Stimulated activated CD4-positive, alpha-beta T cell treated with anti-CD3 and anti-CD28 coated beads, TNF-alpha, amount 100 ng/mL, for 24 hours (primary cell): ENCODE results near the gene C1orf122.

Experiments
- DNase-seq, 3 experiments: peaks; one replicate each; pipeline ENCODE4 v3.0.0-alpha.2; 2020; ENCODE audit warnings: low read depth in 3 of 3

C1orf122 gene

GRCh38 chr1:37845049-37845646 lies 37.6 kb downstream of the C1orf122 start:
- DNase-seq, result no peak

- DNase-seq, result no peak
Observed at GRCh38 chr1:37845786-37846185, 38.2 kb downstream of the C1orf122 start.

- no peak for DNase-seq
Observed at GRCh38 chr1:37846647-37847339, 39.2 kb downstream of the C1orf122 start.

- DNase-seq, result no peak
Observed at GRCh38 chr1:37849480-37849879, 41.9 kb downstream of the C1orf122 start.

- no peak for DNase-seq
Observed at GRCh38 chr1:37850352-37850955, 42.9 kb downstream of the C1orf122 start.

- no peak for DNase-seq
Observed at GRCh38 chr1:37851262-37851661, 43.7 kb downstream of the C1orf122 start.

- no peak for DNase-seq
Observed at GRCh38 chr1:37851782-37852210, 44.2 kb downstream of the C1orf122 start.

GRCh38 chr1:37853157-37853556 lies 45.6 kb downstream of the C1orf122 start:
- no peak for DNase-seq

- no peak for DNase-seq
Observed at GRCh38 chr1:37854406-37854805, 46.8 kb downstream of the C1orf122 start.
